Superior temporal gyrus (tissue), 1 donor: ENCODE measurements around the gene DMD.
A peak's percentile ranks its signal among the peaks of the same experiment; 100 is the strongest.
"Not testable (repeated sequence)": the region's sequence is repeated elsewhere in the genome, so short reads cannot be mapped to it uniquely, and the experiment has no call there.

ENCODE experiments used
- DNase-seq: peaks from one replicate; pipeline ENCODE4 v3.0.0-alpha.2; 2016; ENCODE audit errors: extremely low spot score

DMD gene

GRCh38 chrX:32045149-32045548, 1166.2 kb downstream of the DMD start:
- no peak for DNase-seq

- DNase-seq, result peak; percentile 33
Observed at GRCh38 chrX:32041181-32041580, 1170.2 kb downstream of the DMD start.

DNA sequence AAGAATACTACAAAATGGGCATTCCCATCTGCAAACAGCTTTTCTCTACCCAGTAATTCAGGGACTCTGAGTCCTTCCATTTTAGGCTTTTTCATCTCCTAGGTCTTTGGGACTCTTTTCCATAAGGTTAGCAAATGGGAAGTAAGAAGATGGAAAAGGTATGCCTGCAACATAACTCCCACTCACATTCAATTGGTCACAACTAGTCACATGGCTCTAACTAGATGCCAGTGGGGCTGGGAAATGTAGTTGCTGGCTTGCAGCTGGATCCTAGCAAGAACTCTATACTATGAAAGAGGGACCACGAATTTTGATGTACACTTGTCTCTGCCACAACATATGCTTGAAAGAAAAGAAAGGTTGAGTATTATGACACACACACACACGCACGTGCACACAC, 1184.6 kb downstream of the DMD start:
- no peak for DNase-seq

- no peak for DNase-seq
Observed at GRCh38 chrX:32024072-32024471, 1187.3 kb downstream of the DMD start.

DNA sequence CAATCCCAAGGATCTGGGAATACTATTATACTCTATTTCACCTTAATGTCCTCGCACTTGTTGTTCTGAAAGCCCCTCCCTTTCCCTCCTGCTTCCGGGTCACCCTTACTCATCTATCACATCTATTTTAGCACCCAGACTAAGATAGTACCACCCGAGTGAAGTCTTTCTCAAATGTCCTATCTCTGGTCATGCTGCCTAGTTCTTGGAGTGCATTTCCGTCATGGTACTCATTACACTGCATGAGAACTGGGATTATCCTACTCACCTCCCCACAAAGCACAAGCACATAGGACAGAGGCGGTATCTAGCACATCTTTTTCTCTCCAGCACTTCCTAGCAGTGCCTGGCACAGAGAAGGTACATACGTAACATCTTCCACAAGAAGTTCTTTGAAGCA, 1195.2 kb downstream of the DMD start:
- peak; percentile 10 for DNase-seq

- no peak for DNase-seq
Observed at GRCh38 chrX:32010948-32011347, 1200.4 kb downstream of the DMD start.

GRCh38 chrX:32010212-32010611, 1201.1 kb downstream of the DMD start:
- DNase-seq, result no peak

- DNase-seq, result no peak
Observed at GRCh38 chrX:31993637-31994036, 1217.7 kb downstream of the DMD start.

GRCh38 chrX:31988975-31989374, 1222.4 kb downstream of the DMD start:
- no peak for DNase-seq

DNA sequence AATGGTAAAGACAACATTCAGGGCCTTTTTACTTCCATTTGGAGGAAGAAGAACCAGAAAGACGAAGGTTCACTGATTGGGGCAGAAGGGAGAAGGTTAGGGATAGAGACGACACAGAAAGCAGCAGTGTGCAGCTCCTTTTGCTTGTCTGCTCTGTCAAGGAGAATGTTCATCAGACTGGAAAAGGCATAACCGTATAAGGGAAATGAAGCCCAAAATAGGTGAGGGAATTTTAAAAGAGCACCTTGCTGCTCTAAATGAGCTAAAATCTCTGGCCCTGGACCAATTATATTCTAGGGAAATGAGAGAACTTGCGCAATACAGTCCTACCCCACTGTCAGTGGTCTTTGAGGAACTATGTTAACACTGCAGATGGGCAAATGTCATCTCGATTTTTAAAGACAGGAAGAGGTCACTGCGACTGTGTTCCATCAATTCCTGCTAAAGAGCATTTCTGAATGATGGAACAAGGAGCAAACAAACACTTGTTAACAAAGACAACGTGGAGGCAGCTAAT, 1229.7 kb downstream of the DMD start:
- DNase-seq, result no peak

DNA sequence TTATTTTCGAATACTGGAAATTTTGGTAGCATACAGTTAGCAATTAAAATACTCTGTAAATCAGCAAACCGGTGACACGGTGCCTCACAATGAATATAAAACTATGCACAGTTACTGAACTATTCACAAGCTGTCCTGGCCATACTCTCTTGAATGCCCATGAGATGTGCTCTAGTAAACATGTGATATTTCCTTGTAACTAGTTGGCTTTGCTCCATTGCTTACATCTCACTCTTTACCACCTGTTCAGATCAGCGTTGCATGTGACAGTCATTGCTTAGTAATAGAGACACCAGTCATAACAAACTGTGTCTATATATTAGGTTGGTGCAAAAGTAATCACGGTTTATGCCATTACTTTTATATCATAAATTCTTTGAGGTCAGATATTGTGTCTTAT, 1241.6 kb downstream of the DMD start:
- DNase-seq, result no peak

- no peak for DNase-seq
Observed at GRCh38 chrX:31962256-31962655, 1249.1 kb downstream of the DMD start.

- no peak for DNase-seq
Observed at GRCh38 chrX:31934842-31935370, 1276.4 kb downstream of the DMD start.

GRCh38 chrX:31934015-31934414, 1277.3 kb downstream of the DMD start:
- no peak for DNase-seq

GRCh38 chrX:31932769-31933168, 1278.6 kb downstream of the DMD start:
- DNase-seq, result no peak

DNA sequence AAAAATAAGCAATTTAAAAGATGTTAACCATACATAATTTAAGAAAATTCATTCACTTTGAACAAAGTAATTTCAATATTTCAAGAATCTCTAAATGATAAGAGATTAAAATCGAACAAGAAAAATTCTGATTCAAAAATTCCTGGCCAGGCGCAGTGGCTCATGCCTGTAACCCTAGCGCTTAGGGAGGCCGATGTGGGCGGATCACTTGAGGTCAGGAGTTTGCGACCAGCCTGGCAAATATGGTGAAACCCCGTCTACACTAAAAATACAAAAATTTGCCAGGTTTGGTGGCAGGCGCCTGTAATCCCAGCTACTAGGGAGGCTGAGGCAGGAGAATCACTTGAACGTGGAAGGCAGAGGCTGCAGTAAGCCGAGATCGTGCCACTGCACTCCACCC, 1279.0 kb downstream of the DMD start:
- not testable (repeated sequence) for DNase-seq

- DNase-seq, result no peak
Observed at GRCh38 chrX:31931225-31931624, 1280.1 kb downstream of the DMD start.

DNA sequence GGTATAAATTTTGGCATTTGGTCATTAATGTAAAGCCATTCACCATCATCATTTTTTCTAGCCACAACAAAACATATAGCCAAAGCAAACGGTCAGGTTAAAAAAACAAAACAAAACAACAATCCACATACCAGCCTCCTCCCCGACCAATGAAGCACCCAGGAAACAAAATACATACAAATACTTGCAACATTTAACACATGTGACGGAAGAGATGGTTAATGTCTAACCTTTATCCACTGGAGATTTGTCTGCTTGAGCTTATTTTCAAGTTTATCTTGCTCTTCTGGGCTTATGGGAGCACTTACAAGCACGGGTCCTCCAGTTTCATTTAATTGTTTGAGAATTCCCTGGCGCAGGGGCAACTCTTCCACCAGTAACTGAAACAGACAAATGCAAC, 1282.0 kb downstream of the DMD start:
- no peak for DNase-seq

DNA sequence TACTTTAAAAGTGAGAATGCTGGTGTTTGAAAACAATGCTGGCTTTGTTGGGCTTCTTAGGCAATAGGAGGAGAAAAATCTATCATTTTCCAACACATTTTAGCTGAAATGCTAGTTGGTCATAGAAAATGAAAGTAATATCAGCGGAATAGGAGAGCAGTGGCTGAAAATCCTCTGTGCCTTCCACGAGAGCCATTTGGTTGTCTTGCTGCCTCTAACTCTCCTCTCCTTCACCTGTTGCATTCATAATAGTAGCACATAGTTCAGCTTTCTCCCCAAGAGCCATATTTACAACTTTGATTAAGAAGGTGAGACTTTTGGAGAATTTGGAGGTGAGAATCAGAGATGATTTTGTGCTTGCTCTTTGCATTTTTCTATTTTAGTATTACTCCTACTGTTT, 1290.1 kb downstream of the DMD start:
- DNase-seq, result no peak

- DNase-seq, result no peak
Observed at GRCh38 chrX:31909850-31910572, 1301.3 kb downstream of the DMD start.

DNA sequence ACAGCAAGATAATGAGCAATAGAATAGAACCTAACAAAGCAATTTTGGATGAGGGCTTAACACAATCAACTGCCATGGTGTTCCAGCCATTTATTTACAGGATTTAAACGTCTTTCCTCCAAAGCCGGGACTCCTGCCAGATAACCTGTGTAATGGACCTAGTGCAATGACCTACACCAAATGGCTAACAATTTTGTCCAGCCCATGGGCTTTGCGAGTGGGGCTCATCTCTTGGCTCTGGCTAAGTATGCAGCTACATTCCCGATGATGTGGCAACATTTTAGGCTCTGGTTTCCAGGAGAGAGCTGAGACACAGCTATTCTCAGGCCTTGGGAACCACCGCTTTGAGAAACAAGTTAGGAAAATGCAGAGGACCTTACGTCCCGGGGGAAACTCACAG, 1317.2 kb downstream of the DMD start:
- DNase-seq, result no peak

GRCh38 chrX:31893525-31893924, 1317.8 kb downstream of the DMD start:
- no peak for DNase-seq

GRCh38 chrX:31889088-31889487, 1322.3 kb downstream of the DMD start:
- DNase-seq, result no peak

DNA sequence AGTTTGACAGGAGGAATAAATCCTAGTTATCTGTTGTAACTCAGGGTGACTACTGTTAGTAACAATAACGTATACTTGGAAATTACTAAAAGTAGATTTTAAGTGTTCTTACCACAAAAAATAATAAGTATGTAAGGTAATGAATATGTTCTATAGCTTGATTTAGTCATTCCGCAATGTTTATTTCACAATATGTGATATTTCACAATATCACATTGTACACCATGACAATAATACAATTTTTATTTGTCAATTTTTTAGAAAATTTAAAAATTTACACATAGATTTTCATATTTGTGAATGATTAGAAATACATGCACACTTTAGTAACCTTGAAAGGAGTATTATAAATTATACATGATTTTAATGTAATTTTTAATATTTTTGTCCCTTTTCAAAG, 1326.8 kb downstream of the DMD start:
- no peak for DNase-seq
